CD4-positive, alpha-beta T cell treated with Interleukin-15 for 4 hours (primary cell): ENCODE results near the gene GRM4.
"Not testable (repeated sequence)": the region's sequence is repeated elsewhere in the genome, so short reads cannot be mapped to it uniquely, and the experiment has no call there.

ENCODE experiments used
- DNase-seq: peaks from one replicate; pipeline ENCODE4 v3.0.0-alpha.2; 2020; ENCODE audit warnings: low spot score

Gene GRM4

GRCh38 chr6:34146021-34146782, at the start of gene GRM4:
Gene GRM4, minus strand, starts transcription at chr6:34146087. Its CDS starts 12,591 bp downstream, at chr6:34133496.
- DNase-seq = no peak

- no peak for DNase-seq
These were observed 48.9 kb upstream of the GRM4 start for GRCh38 chr6:34194772-34195171.

GRCh38 chr6:34190504-34191122, 44.7 kb upstream of the GRM4 start:
- no peak for DNase-seq

- DNase-seq = peak; percentile 45
These were observed 44.1 kb upstream of the GRM4 start for GRCh38 chr6:34189806-34190503.

- DNase-seq = not testable (repeated sequence)
These were observed 38.8 kb upstream of the GRM4 start for GRCh38 chr6:34184726-34185125.

- DNase-seq = peak; percentile 82
These were observed 37.1 kb upstream of the GRM4 start for GRCh38 chr6:34182751-34183531.

- no peak for DNase-seq
These were observed 36.0 kb upstream of the GRM4 start for GRCh38 chr6:34181908-34182307.

GRCh38 chr6:34179106-34179720, 33.3 kb upstream of the GRM4 start:
- DNase-seq = no peak

GRCh38 chr6:34178357-34179105, 32.6 kb upstream of the GRM4 start:
- no peak for DNase-seq

- DNase-seq = no peak
These were observed 31.3 kb upstream of the GRM4 start for GRCh38 chr6:34177181-34177591.

- no peak for DNase-seq
These were observed 30.6 kb upstream of the GRM4 start for GRCh38 chr6:34176261-34177031.

GRCh38 chr6:34174846-34175399, 29.0 kb upstream of the GRM4 start:
- no peak for DNase-seq

GRCh38 chr6:34172961-34173775, 27.3 kb upstream of the GRM4 start:
- DNase-seq = no peak

GRCh38 chr6:34170346-34170745, 24.5 kb upstream of the GRM4 start:
- no peak for DNase-seq

- DNase-seq = no peak
These were observed 24.0 kb upstream of the GRM4 start for GRCh38 chr6:34169897-34170296.

- no peak for DNase-seq
These were observed 16.1 kb upstream of the GRM4 start for GRCh38 chr6:34161857-34162515.

GRCh38 chr6:34159844-34160243, 14.0 kb upstream of the GRM4 start:
- no peak for DNase-seq

GRCh38 chr6:34158876-34159275, 13.0 kb upstream of the GRM4 start:
- no peak for DNase-seq

- no peak for DNase-seq
These were observed 12.0 kb upstream of the GRM4 start for GRCh38 chr6:34157851-34158250.
